ENCODE data around the gene RASGRF2.
"Not testable (repeated sequence)": the region's sequence is repeated elsewhere in the genome, so short reads cannot be mapped to it uniquely, and the experiment has no call there.

The RASGRF2 gene

GRCh38 chr5:81235287-81236072 is 275.3 kb downstream of the RASGRF2 start:
- no peak for DNase-seq (ENCODE audit: low read depth in 1 of 2, low spot score in 1 of 2)

- DNase-seq (ENCODE audit: low read depth in 1 of 2, low spot score in 1 of 2) = no peak
Measured at GRCh38 chr5:81238460-81238859, 278.3 kb downstream of the RASGRF2 start.

GRCh38 chr5:81239613-81240012 is 279.4 kb downstream of the RASGRF2 start:
- no peak for DNase-seq (ENCODE audit: low read depth in 1 of 2, low spot score in 1 of 2)

GRCh38 chr5:81241001-81241400 is 280.8 kb downstream of the RASGRF2 start:
- DNase-seq (ENCODE audit: low read depth in 1 of 2, low spot score in 1 of 2) = no peak

- DNase-seq (ENCODE audit: low read depth in 1 of 2, low spot score in 1 of 2) = no peak
Measured at GRCh38 chr5:81241961-81242648, 281.9 kb downstream of the RASGRF2 start.

GRCh38 chr5:81242906-81243436 is 282.8 kb downstream of the RASGRF2 start:
- no peak for DNase-seq (ENCODE audit: low read depth in 1 of 2, low spot score in 1 of 2)

GRCh38 chr5:81244451-81244850 is 284.3 kb downstream of the RASGRF2 start:
- DNase-seq (ENCODE audit: low read depth in 1 of 2, low spot score in 1 of 2) = no peak

GRCh38 chr5:81245871-81246235 is 285.7 kb downstream of the RASGRF2 start:
- DNase-seq (ENCODE audit: low read depth in 1 of 2, low spot score in 1 of 2) = no peak

- no peak for DNase-seq (ENCODE audit: low read depth in 1 of 2, low spot score in 1 of 2)
Measured at GRCh38 chr5:81246697-81247096, 286.5 kb downstream of the RASGRF2 start.

- DNase-seq (ENCODE audit: low read depth in 1 of 2, low spot score in 1 of 2) = no peak
Measured at GRCh38 chr5:81247441-81247972, 287.3 kb downstream of the RASGRF2 start.

GRCh38 chr5:81249240-81249639 is 289.1 kb downstream of the RASGRF2 start:
- no peak for DNase-seq (ENCODE audit: low read depth in 1 of 2, low spot score in 1 of 2)

- DNase-seq (ENCODE audit: low read depth in 1 of 2, low spot score in 1 of 2) = no peak
Measured at GRCh38 chr5:81250004-81250403, 289.8 kb downstream of the RASGRF2 start.

GRCh38 chr5:81251922-81252321 is 291.8 kb downstream of the RASGRF2 start:
- no peak for DNase-seq (ENCODE audit: low read depth in 1 of 2, low spot score in 1 of 2)

- no peak for DNase-seq (ENCODE audit: low read depth in 1 of 2, low spot score in 1 of 2)
Measured at GRCh38 chr5:81252904-81253303, 292.7 kb downstream of the RASGRF2 start.

GRCh38 chr5:81253875-81254274 is 293.7 kb downstream of the RASGRF2 start:
- DNase-seq (ENCODE audit: low read depth in 1 of 2, low spot score in 1 of 2) = no peak

- no peak for DNase-seq (ENCODE audit: low read depth in 1 of 2, low spot score in 1 of 2)
Measured at GRCh38 chr5:81254886-81255559, 294.9 kb downstream of the RASGRF2 start.

GRCh38 chr5:81256766-81257165 is 296.6 kb downstream of the RASGRF2 start:
- DNase-seq (ENCODE audit: low read depth in 1 of 2, low spot score in 1 of 2) = no peak

GRCh38 chr5:81262796-81263195 is 302.6 kb downstream of the RASGRF2 start:
- not testable (repeated sequence) for DNase-seq (ENCODE audit: low read depth in 1 of 2, low spot score in 1 of 2)

- DNase-seq (ENCODE audit: low read depth in 1 of 2, low spot score in 1 of 2) = no peak
Measured at GRCh38 chr5:81265101-81265500, 304.9 kb downstream of the RASGRF2 start.

- DNase-seq (ENCODE audit: low read depth in 1 of 2, low spot score in 1 of 2) = no peak
Measured at GRCh38 chr5:81268521-81269196, 308.5 kb downstream of the RASGRF2 start.
